SHP77 (cell line): Measurements from ENCODE around the gene HOXA1.

Experiments used
- DNase-seq, 2 experiments: peaks; one replicate each; lab custom pipeline; 2025; lab: John Stamatoyannopoulos, UW

The HOXA1 gene

DNA sequence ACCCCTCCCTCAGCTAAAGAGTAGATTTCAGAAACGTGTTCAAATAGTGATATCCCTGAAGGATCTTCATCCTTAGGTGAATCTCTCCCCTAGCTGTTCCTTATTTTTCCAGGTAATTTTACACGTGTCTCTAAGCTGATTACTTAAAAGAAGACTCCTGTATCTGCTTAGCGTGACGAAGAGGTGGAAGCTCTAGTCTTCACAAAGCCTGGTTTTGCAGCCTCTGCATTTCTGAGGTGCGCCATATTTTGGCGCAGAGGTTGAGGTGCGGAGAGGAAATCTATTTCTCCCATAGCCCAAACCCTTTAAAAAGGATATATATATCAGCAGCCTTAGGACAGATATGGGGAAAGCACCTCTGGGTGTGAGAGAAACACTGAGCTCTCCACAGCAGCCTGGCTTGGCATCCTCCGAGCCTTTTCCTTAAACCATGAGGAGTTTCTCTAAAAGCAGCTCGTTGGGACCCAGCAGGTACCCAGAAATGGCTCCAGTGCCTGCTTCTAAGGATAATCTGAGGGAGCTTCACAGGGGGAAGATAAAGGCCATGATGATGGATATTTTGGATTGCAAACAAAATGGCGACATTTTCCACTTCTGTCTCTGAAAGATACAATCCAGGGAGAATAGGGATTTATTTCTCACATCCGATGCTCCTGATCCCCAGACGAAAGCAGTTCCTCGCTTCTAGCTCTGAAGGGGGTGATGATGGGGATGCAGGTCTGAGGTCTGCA lies 9.7 kb upstream of the HOXA1 start:
- no peak for DNase-seq

DNA sequence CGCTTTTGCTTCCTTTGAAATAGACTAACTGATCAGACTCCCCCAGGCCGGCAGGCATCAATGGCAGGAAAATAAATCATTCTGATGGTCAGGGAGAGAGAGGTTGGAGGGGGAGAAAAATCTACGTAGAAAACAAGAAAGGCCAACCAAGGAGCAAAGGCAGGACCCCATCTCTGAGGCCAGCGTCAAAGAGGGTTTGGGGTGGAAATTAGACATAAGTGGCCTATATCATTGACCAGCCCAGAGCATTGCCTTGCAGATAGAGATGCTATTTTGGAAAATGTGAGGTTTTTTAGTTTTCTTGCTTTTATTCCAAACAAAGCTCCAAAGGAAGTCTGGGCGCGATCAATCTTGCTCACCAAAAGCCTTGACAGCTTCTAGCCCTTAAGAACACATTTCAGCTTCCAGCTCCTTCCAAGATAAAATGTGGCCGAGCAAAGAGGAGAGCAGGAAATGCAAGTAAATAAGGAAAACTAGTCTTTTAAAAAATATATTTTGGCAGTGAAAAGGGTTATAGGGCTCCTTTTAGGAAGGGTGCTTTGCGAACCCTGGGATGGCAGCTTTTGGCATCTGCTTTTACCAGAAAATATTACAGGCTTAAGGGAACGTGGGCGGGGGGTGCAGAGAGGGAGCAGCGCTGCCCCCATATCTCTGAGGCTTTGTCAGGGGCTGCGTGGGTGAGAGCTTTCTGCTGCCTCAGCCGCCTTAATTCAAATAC lies 8.7 kb upstream of the HOXA1 start:
- DNase-seq, result no peak

DNA sequence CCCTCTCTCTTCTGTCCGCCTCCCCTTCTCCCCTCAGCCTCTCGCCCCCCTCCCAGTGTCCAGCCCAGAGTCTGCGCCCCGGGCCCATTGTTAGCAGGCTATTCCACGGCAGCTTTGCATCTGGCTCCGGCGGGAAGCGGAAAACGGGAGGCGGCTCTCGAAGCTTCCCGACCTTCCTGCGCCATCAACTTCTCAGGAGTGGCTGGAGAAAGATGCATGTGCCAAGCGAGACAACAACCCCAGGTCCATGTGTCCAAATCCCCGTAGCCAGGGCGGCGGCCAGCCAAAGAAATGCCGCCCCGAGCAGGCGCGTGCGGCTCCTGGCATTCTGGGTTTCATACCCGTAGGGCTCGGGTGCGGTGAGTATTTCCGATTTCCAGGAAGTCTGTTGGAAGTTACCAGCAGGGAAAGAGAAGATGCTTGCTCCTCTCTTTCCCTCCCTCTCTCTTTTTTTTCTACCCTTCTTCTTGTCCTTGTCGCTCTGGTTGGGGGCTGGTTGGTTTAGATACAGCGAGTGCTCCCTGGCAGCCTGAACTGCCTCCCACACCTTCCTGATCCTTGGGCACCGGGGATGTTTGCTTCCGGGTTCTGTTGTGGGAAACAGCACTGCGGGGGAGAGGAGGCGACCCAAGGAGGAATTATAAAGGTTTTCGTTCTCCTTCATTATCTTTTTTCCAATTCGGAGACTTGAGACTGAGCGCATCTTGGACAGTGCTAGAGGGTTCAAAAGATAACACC lies 7.9 kb upstream of the HOXA1 start:
- DNase-seq, result no peak

DNA sequence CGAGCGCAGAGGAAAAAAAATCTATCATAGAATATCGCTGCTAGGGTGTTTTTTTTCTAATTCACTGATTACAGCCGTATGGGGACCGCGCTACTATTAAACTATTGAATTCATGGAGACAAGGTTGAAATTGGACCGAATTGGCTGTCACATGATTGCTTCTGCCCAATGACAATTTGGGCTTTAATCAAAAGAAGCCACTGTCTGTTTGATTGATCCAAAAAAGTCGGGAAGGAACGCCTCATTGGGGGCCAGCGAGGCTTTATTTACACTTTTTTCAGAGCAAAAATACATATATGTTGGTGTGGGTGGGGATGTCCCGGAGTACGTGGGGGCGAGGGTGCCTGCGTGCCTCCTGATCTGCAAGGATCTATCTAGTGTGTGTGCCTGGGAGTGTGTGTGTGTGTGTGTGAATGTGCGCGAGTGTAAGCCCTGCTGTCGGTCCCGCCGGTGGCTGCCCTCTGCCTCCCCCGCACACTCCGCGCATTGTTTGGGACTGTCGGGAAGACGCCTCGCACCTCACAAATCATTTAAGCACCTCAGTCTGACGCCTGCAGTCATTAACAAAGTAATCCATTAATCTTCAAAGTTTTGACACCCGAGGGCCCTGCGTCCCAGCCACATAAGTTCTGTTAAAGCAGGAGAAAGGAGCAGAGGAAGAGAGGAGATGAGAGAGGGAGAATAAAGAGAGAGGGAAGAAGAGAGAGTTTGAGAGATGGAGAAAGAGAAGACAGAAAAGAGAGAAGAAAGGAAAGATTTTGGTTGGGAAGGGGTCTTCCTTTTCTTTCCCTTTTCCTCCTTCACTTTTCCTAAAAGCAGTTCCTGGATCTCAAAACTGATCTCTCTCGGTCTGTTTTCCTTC lies 7.0 kb upstream of the HOXA1 start, which contains the start of gene HOXA2:
Gene HOXA2, minus strand, starts transcription at position 103 of the 862 bp plus-strand sequence. CDS start 183 bp downstream, outside the sequence.
- DNase-seq, result no peak

DNA sequence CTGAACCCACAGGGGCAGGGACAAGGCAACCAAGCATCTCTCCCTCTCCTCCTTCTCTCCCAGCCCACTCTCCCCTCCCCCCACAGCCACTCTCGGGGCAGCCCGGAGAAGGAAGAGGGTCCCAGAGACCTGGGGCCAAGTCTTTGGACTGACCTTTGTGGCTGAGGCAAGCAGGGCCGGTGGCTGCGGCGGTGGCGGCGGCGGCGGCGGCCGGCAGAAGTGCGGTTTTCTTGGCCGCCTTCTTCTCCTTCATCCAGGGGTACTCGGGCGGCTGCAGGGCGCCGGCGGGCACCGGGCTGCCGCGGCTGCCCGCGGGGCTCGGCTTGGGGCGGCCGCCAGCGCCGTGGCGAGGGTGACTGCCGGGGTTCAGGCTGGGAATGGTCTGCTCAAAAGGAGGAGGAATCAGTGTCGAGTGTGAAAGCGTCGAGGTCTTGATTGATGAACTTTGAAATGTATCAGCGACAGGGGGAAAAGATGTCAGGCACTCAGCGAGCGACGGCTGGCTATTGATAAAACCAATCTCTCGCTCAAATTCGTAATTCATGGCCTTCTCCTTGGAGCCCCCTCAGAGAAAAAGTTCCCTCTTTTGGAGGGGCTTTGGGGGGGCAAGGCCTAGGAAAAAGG lies 6.3 kb upstream of the HOXA1 start:
- no peak for DNase-seq

DNA sequence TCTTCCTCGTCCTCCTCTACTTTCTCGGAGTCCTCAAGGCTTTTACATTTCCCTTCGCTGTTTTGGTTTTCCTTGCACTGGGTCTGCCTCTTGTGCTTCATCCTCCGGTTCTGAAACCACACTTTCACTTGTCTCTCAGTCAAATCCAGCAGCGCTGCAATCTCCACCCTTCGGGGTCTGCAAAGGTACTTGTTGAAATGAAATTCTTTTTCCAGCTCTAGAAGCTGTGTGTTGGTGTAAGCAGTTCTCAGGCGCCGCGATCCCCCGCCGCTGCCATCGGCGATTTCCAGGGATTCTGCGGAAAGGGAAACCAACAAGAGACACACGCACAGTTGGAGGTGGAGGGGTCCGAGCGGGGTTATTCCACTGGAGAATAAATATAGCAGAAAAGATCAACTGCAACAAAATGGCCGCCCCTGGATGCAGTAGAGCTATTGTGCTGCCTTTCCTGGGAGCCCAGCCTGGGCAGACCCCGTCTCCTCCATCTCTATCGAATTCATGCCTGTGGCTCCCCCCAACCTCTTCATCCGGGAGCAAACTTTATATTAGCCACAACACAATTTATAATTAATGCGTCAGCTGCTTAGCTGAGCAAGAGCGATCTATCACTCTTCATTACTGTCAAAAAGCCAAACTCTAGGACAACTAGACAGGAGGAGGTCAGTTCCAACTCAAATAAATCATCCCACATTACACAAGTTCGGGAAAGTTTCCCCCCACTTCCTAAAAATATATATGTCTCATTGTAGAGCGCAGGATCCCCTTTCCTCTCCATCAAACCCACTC lies 5.6 kb upstream of the HOXA1 start:
- DNase-seq, result no peak

DNA sequence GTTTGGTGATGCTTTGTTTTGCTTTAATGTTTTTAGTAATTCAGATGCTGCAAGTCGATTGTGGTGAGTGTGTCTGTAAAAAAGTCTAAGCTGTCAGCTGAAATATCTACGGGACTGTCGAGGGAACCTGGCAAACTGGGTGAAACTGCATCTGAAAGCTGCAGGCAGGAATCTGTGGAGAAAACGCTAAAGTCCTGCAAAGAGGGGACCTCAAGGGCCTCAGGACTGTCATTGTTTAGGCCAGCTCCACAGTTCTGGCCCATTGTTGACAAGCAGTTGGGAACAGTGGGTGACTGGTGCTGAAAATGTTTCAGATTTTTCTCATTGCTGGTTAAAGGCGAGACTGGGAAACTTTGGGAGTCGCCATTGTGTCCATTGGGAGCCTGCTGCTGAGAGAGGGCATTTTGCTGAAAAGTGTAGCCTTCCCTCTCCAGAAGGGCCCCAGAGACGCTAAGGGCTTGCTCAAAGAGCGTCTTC lies 4.9 kb upstream of the HOXA1 start:
- no peak for DNase-seq

DNA sequence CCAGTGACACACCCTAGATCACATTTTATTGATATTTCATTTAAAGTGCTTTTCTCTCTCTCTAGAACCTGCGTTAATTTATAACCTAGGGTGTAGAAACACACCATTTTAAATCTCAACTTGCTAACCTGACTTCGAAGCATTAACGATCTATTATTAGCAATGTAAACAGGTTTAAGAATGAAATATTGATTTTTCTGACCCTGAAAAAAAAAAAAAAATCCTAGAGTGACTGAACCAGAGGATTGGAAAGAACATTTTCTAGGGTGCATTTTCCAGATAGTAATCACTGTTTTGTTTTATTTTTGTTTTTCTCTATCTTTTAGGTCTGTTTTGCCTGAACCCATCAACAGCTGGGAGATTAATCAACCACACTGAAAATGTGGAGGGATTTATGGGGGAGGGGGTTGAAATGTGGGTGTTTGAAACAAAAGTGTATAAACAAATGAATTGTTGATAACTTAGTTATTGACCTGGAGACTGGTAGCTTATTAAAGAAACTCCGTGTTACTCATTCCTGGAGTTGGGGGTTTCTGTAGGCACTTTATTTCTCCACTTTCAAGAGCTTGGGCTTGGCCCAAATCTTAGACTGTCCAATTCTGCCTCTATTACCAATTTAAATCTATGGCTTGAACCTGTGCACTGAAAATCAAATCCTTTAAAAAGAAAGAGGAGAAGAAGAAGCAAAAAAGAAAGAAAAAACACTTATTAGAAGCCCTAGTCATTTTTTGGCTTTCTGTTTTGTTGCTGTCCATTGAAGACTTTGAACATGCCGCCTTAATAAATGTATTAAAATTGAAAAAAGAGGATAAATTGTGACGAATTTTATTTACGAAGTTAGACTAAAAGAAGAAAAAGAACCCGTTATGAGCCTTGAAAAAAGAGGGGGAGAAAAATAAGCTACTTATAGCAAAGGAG lies 3.9 kb upstream of the HOXA1 start:
- no peak for DNase-seq

DNA sequence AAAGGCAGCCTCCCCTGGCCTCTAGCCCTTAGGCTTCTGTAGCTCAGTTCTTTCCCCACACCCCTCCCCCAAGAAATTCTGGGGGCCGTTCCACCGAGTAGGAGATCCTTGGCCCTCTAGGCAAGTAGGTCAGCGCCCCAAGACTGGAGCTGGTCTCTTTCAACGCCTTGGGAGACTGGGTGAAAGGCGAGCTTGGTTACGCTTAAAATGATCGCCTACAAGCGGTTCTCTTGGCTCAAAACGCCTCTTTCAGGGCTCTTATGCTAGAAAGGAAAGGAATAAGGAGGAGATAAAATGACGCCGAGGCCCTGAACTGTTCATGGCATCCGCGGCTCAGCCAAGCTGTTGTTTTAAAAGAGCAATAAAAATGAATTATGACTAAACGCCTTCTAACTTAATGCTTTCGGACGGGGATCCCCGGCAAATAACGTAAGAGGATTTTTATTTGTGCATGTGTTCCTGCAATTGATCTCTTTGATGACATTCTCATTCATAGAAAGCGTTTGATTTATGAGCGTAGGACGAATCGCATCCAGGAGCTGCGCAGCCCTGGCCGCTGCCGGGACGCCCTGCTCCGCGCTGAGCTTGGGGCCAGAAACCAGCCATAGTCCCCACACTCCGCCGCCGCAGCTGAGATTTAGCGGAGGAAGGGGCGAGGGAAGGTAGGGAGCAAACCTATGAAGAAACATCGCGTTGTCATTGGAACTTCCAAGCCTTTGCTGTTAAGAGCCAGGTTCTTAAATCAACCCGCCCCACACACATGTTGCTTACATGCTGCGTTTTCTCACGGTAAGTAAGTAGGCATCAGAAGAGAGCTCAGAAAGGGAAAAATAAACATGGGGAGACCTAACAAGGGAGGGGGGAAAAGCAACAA lies 3.0 kb upstream of the HOXA1 start:
- no peak for DNase-seq

DNA sequence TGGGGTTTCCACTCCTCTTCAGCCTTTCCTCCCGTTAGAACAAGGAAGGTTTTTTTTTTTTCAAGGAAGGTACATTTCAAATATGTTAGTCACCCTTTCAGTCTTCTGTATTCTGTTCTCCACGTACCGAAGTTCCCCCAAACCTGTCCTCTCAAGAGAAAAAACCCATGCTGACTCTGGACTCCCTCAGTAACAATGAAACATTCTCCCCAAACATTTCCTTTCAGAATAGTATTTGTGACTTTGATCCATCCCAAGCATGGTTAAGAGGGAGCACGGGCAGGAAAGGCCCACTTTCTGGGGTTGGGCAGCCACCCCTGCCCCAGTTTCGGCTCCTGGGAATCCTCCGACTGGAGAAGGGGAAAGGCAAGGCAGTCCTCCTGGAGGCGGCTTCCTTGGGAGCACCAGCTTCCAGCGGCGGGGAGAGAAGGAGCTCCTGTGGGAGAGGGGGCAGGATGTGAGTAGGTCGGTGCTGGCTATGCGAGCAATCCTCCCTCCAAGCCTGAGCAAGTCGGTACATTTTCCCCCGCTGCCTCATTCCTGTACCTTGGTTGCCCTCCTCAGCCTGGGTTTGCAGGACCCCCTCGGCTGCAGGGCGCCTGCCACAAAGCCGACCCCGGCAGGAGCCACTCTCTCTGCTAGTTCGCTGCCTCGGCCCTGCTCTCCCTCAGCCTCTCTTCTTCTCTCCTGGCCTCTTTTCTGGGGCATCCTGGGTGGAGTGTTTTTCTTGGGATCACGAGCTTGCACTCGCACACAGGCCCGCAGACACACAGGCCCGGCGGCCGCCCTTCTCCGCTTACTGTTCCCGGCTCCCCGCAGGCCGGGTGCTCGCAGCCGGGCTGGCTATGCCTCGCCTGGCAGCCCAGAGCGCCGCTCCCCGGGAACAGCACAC lies 2.1 kb upstream of the HOXA1 start:
- DNase-seq, result no peak

DNA sequence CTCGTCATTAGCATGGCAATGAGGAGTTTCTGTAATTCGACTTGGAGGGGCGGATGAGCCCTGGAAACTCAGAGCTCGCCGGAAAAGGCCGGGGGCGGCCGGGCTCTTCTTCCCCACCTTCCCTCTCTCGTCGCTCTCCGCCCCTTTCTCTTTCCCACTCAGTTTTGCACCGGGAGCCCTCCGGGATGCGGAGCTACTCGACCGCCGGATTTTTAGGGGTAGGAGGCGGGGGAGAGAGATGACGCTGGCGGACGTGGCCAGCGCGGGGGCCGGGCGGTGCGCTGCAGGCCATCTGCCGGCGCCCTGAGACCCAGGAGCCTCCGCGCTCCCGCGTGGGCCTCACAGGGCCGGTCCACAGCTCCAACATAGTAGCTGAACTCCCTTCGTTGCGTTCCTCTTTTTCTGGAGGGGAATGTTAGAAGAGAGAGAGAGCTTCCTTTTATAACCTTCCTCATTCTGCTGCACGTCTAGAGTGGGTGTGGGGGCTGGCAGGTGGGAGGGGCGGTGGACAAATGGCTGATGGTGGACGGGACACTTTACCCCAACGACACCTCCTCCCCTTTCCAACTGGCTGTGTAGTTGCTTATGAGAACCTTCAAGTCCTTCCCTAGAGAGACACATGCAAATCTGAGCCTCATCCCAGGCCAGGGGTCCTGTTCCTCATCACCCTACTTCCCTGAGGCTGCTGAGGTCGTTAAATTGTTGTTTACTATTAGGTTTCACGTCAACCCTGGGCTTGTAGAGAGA lies 1.1 kb upstream of the HOXA1 start:
- DNase-seq, result no peak

DNA sequence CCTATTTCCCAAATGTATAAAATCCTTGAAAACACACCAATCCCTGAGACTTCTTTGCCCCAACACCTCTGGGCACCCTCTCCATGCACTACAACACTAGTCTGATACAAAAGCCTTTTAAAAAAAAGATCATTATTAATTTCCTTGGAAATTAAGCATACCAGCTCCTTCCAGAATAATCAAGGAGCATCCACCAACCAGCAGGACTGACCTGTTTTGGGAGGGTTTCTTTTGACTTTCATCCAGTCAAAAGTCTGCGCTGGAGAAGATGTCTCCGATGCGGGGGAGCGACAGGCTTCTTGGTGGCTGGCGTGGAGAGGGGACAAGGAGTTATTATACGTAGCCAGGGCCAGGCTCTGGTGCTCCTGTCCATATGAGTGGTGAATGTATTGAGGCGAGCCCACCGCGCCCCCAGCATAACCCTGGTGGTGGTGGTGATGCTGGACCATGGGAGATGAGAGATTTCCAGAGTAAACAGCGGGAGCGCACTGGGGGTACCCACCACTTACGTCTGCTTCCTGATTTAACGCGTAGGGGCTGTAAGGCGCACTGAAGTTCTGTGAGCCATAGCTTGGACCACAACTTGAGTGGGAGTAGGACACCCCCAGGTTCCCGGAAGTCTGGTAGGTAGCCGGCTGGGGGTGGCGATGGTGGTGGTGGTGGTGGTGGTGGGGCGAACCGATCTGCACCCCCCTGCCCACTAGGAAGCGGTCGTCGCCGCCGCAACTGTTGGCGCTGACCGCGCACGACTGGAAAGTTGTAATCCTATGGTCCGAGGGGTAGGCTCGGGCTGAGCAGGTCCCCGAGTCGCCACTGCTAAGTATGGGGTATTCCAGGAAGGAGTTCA lies 527 bp downstream of the HOXA1 start:
- DNase-seq, result no peak

DNA sequence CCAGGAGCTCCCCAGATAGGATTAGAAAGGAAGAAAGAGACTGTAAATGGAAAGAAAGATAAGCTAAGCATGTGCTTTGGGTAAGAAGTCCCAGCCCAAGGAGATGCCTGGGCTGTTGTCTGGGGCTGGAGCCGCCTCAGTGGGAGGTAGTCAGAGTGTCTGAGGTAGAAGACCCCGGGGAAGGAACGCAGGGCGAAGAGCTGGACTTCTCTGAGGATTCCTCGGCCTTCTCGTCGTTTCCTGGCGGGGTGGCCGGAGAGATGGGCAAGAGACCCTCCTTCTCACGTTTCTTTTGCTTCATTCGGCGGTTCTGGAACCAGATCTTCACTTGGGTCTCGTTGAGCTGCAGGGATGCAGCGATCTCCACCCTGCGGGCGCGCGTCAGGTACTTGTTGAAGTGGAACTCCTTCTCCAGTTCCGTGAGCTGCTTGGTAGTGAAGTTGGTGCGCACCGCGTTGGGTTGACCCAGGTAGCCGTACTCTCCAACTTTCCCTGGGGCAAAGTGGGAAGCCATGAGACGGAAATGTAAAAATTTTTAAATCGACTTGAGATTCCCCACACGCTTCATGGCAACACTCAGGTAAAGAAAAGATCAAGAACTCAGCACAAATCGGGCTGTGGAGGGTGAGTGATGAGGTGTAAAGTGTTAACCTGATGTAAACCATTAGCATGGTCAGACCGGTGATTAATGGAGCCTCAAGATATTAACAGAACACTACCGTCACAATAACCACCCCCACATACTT lies 1.3 kb downstream of the HOXA1 start:
- DNase-seq, result no peak

DNA sequence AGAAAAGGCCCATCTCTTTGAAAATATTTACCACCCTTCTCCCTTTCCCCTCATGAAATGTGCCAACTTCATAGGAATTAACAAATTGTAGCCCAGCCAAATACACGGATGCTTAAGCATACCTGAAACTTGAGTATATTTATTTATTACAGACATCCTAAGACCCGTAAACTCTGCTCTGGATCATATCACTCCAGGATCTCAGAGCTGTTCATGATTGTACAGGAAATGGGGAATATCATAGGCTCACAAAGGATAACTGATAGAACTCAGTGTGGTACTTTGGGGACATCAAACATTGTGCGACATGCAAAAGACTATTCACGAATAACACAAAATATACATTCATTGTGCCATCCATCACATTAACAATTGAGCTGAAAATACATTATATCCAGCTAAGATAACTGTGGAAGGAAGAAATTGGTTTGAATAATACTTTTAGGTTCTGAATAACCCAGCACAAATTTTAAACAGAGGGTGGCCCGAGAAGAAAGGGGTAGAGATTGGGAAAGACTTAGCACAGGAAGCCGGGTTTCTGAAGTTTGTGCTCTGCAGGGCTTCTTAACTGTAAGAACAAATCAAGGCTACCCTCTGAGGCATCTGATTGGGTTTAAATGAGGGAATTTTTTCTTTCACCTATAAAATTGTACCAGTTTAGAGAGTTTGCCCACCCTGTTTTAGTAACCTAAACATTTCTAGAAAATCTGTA lies 2.5 kb downstream of the HOXA1 start:
- DNase-seq, result no peak

DNA sequence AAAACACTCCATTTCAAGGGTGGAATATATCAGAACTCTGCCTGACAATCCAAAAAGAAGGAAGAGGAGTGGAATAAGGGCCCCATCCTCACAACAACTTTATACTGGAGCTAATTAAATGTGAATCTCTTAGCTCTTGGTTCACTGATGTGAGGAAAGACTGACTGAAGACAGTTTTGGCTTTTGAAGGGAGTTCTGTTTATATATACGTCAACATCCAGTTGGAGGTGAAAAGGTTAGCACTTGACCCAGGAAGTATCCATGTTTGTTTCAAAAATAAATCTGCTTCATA lies 3.0 kb downstream of the HOXA1 start:
- no peak for DNase-seq
